HG03575 (cell line): ENCODE data around the gene UGT3A2.

ENCODE experiments used
- ATAC-seq: cut with Tn5 transposase; IDR thresholded peaks from one replicate; pipeline ENCODE4 v1.9.1; 2021; ENCODE audit not compliant: unreplicated experiment, insufficient number of reproducible peaks, low FRiP score; ENCODE audit errors: extremely low read depth

The UGT3A2 gene, protein sequence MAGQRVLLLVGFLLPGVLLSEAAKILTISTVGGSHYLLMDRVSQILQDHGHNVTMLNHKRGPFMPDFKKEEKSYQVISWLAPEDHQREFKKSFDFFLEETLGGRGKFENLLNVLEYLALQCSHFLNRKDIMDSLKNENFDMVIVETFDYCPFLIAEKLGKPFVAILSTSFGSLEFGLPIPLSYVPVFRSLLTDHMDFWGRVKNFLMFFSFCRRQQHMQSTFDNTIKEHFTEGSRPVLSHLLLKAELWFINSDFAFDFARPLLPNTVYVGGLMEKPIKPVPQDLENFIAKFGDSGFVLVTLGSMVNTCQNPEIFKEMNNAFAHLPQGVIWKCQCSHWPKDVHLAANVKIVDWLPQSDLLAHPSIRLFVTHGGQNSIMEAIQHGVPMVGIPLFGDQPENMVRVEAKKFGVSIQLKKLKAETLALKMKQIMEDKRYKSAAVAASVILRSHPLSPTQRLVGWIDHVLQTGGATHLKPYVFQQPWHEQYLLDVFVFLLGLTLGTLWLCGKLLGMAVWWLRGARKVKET

DNA sequence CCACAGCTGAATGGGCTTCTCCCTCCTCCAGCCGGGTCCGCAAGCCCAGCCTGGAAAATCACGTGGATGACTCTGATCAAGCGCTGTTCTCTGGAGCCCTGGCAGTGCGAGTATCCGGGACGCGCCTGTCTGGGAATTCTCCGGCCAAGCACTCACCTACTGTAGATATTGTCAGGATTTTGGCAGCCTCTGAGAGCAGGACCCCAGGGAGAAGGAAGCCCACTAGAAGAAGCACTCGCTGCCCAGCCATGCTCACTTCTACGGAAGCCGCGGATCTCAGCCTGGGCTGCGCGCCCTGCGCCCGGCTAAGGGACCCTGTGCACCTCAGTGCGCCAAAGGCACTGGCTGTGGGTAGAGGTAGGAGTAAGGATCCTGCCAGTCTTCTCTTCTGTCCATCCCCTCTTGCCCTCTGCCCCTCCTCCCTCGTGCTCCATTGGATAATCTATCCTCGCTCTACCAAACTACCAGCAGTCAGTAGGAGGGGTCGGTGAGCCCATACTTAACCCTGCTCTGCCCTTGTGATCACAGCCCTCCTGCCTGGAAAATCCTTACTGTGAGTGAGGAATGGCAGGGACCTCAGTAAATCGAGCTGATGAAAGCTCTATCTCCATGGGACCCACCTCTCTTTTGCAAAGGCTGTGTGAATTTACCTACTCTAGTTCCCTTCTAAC, at the start of gene UGT3A2:
Gene UGT3A2 (minus strand): TSS at position 343 of the 671 bp plus-strand sequence. CDS start 93 bp downstream, at position 250.
- ATAC-seq, result no peak

DNA sequence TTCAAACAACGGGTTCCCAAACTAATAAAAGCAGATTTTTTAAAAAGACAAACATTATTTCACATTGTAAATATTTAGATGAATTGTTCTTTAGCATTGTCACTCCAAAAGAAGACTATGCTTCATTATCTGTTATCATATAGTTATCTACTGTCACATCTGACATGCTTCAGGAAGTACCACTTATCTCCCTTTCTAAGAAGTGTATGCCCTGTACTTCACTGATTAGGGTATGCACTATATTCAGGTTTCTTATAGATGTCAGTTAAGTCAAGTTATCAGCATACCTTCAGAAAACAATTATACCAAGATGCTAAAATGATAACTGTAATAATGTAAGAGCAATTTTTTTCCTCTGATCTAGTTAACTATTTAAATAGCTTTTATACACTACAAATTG, 44.6 kb upstream of the UGT3A2 start:
- no peak for ATAC-seq

DNA sequence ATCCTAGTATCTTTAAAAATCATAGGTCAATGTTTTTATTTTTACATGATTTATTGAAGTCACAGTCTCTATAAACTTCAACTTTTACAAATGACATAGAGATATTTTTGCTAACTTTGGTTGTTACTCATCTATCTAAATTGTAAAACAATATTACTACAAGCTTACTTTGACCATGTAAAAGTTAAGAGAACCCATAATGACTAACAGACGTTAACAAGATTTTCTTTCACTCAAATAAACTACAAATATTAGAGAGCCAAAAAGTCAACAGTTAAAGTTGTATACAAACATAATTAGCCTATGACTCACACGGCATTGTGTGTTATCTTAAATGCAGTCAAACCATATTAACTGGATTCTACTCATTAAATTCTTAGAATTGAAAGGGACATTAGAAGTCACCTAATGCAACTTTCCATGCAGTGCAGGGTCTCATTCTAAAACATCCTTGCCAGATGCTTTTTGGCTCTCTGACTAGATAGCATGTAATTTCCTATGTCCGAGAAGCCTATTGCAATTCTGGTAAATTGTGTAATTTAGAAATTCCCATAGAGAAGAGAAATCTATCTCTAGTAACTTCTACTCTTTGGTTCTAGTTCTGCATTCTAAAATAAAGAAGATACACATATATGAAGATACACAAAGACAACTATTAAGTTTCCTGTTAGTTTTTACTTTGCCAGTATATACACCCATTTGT, 42.2 kb upstream of the UGT3A2 start:
- ATAC-seq, result no peak

DNA sequence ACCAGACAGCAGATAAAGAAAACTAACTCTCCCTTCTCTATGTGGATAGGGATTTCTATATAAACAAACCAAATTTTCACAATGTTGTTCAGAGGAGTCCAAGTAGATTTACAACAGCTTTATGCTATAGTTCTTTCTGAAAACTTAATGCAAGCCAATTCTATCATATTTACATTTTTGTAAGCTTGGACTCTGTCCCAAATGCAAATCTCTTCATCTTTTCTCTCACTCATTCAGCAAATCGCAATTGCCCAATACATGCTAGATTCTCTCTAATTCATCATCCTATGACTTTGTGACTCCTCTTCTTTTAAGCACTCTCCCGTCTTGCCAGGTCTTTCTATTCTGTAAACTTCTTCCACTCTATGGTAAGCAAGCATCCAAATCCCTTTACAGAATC, 39.1 kb upstream of the UGT3A2 start:
- ATAC-seq, result no peak

DNA sequence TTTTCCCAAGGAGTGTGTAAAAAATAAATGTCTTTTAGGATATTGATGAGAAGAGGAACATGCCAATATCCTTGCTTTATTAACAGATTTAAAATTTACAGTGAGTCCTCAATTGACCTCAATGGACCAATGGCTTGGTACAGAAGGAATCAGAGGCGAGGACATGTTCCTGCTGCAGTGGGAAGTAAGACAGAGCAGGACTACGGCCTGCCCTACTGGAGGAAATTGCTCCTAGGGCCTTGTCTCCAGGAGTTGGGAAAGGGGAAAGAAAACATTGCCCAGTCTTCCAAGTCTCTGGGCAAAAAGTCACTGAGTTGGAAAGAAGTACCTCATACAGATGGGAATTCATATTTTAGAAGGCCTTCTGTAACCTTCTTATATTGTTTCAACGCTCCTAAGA, 33.1 kb upstream of the UGT3A2 start:
- ATAC-seq, result no peak

DNA sequence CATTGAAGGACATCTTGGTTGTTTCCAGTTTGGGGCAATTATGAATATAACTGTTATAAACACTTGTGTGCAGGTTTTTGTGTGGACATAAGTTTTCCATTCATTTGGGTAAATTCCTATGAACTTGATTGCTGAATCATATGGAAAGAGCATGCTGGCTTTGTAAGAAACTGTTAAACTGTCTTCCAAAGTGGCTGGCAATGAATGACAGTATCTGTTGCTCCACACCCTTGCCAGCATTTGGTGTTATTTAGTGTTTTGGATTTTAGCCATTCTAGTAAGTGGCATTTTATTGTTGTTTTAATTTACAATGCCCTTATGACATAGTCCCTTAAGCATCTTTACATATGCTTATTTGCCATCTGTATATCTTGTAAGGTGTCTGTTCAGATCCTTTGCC, 29.8 kb upstream of the UGT3A2 start:
- ATAC-seq, result no peak

DNA sequence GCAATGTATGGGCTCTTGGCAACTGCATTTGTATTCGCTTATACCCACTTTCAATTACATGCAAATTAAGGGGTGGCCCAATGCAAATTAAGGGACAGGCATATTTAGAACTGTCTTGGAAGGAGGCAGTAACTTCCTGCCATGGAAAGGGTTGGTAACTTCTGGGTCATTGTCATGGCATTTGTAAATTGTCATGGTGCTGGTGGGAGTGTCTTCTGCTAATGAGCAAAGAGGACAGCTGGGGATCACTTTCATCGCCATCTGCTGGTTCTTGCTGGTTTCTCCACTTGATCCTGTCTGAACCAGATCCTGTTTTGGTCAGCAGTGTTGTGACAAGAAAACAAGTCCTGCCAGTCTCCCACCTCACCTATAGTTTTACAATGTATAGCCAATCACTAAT, 23.3 kb upstream of the UGT3A2 start:
- ATAC-seq, result no peak

DNA sequence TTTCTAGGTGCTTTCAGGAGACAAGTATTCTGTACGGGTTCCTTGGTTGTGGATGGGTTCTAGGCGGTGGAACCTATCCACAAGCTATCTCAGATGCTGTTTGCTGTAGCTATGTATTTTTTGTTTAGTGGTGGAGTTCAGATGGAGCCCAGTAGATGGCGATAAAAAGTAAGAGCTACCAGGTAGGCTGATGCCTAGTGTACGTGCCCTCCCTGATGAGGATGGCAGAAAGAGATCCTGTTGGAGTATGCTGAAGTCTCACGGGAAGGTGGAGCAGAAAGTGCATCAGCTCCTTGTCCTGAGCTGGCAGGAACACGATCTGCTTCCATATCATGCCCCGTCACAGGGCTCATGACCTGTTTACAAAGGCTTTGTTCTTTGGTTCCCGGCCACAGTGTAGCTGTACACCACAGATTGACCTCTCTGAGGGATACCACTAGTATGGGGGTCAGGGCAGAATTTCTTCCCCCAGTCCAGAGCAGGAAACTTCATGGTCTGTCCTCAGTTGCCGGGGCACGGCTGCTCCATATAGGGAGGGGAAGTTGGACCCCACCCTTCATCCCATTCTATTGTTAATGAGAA, 12.6 kb upstream of the UGT3A2 start:
- ATAC-seq, result no peak

DNA sequence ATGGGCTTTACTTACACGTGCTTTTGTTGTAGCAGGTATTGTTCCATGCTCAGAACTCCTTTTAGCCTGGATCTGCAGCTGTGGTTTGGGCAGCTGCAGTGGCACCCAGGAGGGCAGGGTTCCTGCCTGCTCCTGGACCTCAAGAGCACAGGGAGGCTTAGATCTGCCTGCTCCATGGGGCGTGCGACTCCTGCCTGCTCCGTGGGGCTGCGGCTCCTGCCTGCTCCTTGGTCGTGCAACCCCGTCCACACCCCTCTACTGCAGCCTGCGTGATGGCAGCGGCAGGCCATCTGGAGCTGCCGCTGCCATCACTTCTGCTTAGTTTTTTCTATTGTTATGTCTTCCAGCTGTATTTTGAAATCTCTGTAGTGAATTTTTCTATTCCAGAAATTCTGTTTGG, 11.7 kb upstream of the UGT3A2 start:
- no peak for ATAC-seq

DNA sequence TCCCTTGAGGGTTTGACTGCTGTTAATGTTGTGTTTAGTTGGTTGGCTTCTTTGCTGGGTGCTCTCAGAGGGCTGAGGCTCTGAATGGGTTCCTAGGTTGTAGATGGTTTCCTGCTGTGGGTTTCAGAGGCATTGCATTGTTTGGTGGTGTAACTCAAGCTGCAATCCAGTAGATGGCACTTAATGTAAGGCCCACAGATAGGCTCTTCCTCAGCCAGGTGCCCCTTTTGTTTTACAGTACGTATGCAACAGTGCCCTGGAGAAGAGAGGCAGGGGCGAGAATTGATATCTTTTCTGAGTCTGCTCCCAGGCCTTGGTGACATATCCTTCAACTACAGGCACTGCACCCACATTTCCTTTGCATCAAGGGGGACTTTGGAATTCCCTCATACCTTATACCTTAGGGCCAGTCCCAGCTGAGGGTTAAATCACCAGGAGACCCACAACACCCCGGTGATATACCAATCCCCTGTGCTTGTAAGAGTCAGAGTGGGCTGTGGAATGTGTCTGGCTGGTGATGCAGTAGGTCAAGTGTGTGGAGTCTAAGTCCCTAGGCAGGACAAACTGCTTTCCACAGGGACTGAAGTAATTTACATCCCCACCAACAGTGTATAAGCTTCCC, 7.0 kb upstream of the UGT3A2 start:
- ATAC-seq, result peak; percentile 73

DNA sequence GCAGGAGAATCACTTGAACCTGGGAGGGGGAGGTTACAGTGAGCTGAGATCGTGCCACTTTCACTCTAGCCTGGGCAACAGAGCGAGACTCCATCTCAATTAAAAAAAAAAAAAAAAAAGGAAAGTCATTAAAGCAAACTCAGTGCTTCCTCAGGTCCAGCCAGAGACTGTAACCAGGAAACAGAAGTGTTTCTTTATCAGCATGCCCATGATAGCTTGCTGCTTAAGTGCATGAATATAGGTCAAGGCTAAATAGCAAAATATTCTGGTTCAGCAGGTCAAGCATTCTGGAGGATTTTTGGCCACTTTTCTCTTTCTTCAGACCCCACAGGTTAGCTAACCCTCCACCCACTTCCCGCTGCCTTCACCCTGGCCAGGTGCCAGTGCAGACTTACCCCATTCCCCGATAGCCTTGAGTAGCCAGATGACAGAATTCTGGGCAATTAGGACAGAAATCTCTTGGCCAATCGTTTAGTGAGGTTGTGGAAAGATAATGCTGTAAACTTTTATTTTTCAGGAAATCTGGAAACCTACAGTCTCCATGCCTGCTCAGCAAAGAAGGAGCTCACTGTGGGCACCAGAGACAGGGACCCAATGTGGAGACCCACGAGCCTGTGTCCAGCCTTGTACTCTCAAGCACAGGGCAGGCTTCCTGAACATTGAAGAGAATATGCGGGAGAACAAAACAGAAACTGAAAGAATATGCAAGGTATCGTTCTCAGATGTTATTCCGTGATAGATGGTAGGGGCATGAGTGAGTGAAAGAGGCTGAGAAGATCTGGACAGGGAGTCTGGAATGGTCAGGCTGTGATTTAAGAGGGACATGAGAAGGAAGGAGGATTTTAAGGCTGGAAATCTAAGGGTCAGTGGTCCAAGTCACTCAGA, 4.2 kb upstream of the UGT3A2 start:
- peak; percentile 39 for ATAC-seq

DNA sequence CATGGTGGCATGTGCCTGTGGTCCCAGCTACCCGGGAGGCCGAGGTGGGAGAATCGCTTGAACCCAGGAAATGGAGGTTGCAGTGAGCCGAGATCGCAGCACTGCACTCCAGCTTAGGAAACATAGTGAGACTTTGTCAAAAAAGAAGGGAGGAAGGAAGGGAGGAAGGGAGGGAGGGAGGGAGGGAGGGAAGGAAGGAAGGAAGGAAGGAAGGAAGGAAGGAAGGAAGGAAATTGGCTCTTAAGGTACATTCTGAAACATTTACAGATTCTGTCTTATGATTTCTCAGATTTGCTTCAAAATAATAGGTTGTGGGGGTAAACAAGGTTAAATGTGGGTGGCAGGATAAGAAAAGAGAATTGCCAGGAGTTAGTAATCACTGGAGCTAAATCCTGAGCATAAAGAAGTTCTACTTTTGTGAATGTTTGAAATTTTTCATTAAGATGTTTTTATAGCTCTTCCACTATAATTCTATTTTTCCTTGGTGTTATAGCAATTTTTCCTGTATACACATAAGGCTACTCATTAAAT, 2.1 kb upstream of the UGT3A2 start:
- ATAC-seq, result no peak

DNA sequence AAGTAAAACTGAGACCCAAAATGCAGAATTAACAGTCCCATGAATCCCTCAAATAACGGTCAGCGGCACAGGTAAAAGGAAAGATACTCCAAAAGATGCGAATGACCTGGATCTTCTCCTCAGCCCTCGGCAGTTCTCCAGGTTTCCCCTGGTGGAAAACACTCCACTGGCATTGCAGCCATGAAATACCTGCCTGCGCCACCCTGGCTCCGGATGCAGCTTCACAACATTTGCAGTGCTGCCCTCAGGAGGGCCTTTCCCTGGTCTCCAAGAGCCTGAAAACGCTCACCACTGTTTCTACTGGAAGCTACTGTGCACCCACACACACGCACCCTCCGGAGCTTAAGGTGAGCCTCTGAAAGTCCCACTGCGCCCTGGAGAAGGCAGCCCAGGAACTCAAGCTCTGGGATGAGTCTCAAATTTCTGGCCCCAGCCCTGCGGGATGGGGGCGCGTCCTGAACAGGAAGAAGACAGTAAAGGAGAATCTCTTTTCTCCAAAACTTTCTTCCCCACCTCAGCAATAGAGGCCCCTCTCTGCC, 612 bp downstream of the UGT3A2 start:
- no peak for ATAC-seq

DNA sequence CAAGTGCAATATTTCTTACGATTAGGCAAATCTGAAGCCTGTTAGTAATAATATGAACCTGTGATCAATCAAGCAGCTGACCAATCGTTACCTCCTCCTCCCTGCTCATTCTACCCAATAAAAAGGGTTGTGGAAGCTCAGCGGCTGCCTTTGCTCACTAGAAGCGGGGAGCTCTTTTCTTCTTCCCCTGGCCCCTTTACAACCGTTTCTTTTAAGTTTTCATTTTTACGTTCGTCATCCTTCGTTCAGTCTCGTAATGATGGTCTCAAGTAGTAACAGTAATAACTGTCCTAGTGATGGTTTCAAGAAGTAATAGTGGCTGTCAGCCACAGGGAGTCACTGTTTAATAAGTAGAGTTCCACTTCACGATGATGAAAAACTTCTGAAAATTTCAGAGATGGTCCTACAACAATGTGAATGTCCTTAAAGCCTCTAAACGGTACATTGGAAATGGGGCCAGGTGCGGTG, 6.2 kb downstream of the UGT3A2 start:
- no peak for ATAC-seq

DNA sequence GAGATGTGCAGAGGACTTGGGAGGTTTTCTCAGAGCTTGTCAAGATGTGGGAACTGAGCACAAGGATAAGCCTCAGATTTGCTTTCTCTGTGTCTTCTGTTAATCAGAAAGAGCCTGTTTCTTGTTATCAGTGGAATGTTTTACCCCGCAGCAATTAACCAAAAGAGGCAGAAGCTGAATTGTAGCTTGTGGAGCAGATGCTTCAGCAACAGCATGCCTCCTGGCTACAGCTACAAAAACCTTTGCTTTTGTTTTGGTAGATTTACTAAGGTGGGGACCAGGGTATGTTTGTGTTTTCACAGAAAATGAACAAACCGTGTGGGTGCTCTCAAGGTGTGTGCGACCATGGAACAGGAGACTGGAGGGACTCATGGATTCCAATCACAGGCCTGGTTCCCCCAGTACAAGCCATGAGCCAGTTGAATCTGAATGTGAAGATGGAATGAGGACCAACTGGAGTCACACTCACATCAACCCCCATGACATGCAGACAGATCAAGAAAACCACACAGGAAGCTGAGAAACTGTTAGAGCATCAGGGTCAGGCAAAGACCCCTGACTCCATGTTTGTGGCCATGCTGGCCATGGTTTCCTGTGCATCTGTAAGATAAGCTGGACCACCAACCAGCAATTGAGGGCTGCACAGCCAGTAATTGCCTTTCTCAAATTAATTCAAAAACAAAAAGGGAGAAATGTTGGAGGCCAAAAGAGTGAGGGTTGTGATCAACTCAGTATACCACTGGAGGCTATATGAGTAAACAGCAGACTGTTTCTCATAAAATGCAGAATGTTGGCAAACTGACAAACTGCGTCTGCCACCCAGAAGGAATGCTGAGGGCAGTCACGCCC, 6.9 kb downstream of the UGT3A2 start:
- ATAC-seq, result no peak

DNA sequence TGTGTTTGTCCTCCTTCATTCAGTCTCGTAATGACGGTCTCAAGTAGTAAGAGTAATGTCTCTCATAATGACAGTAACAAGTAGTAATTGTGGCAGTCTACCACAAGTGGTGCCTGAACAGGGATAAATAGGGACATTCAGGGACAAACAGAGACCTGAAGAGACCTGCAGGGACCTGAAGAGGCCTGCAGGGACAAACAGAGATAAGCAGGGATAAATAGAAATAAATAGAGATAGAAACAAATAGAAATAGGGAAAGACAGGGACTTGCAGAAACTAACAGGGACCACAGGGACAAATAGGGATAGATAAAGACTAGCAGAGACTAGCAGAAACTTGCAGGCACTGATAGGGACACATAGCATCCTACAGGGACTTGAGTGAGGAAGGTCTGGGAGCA, 7.9 kb downstream of the UGT3A2 start:
- no peak for ATAC-seq

DNA sequence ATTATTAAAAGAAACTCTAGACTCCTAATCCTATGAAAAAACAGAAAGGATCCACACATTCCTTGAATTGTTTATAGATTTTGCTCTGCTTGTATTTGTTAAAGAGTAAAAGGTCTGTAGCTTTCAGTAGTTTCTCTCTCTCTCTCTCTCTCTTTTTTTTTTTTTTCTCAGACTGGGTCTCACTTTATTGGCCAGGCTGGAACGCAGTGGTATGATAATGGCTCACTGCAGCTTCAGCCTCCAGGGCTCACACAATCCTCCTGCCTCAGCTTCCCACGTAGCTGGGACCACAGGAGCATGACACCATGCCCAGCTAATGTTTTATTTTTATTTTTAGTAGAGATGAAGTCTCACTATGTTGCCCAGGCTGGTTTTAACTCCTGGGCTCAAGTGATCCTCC, 9.3 kb downstream of the UGT3A2 start:
- ATAC-seq, result no peak
